ENCODE data around the gene PXDC1. TPM values are rescaled to one million over a fixed set of nuclear protein-coding genes. Genes with fewer than 3 reads are reported as not detected.
A peak's percentile ranks its signal among the peaks of the same experiment; 100 is the strongest.
"Not testable (repeated sequence)": the region's sequence is repeated elsewhere in the genome, so short reads cannot be mapped to it uniquely, and the experiment has no call there.

Gene PXDC1
- total RNA-seq, 4 donors from 2014 or later, result 73.5 to 102 (median 82.7) TPM

DNA sequence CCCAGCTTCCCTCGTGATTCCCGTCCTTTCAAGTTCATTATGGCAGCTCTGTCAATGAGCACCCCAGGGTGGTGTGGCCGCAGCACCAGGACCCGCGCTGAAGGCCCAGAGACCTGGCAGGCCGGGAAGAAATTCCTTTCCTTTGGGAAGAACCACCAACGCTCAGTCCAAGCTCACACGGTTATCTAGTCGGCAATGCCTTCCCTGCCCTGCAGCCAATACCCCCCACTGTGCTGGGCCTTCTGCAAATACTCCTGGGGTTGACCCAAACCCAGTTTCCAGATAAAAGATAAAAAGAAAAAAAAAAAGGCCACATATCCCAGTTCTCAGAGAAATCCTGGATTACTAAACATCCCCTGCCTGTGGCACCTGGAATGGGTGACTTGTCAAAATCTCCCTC, 28.7 kb downstream of the PXDC1 start:
- Histone ChIP-seq H3K4me3 (replicated peaks in 1 of 3) (no peak overlapping the region), H3K36me3 (peaks cover 37 to 44% of the 10 kb centered on the region in 2 donors), H3K27me3 (no peaks in the 10 kb centered on the region), H3K27ac (peak overlapping the region in 2 of 3 donors; percentile 22 to 24), H3K9me3 (no peaks in the 10 kb centered on the region), H3K4me1 (peaks cover 0 to 26% of the 10 kb centered on the region in 2 donors)
- TF ChIP-seq, protein P1, sequence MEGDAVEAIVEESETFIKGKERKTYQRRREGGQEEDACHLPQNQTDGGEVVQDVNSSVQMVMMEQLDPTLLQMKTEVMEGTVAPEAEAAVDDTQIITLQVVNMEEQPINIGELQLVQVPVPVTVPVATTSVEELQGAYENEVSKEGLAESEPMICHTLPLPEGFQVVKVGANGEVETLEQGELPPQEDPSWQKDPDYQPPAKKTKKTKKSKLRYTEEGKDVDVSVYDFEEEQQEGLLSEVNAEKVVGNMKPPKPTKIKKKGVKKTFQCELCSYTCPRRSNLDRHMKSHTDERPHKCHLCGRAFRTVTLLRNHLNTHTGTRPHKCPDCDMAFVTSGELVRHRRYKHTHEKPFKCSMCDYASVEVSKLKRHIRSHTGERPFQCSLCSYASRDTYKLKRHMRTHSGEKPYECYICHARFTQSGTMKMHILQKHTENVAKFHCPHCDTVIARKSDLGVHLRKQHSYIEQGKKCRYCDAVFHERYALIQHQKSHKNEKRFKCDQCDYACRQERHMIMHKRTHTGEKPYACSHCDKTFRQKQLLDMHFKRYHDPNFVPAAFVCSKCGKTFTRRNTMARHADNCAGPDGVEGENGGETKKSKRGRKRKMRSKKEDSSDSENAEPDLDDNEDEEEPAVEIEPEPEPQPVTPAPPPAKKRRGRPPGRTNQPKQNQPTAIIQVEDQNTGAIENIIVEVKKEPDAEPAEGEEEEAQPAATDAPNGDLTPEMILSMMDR (IDR thresholded peaks at IDR 0.05), result no peak
- TF ChIP-seq POLR2A (IDR thresholded peaks at IDR 0.05), result no peak
- 76 to 90% methylated on average over 9 of the region's 9 CpGs for WGBS, 2 donors
- DNase-seq, result no peak
- intact Hi-C loops (cut with DNase I), result no loop called here

GRCh38 chr6:3721810-3722621, 29.5 kb downstream of the PXDC1 start:
- Histone ChIP-seq H3K36me3 (peaks cover 29 to 37% of the 10 kb centered on the region in 2 donors), H3K27ac (peak overlapping the region in 1 of 3 donors; percentile 22)

DNA sequence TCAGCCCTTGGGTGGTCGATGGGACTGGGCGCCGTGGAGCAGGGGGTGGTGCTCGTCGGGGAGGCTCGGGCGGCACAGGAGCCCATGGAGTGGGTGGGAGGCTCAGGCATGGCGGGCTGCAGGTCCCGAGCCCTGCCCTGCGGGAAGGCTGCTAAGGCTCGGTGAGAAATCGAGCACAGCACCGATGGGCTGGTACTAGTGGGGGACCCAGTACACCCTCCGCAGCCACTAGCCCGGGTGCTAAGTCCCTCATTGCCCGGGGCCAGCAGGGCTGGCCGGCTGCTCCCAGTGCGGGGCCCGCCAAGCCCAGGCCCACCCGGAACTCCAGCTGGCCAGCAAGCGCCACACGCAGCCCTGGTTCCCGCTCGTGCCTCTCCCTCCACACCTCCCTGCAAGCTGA, 30.7 kb downstream of the PXDC1 start:
- H3K27me3 ChIP-seq; H3K9me3 ChIP-seq; H3K27ac ChIP-seq; H3K4me3 ChIP-seq (replicated peaks in 1 of 3); intact Hi-C loops (cut with DNase I); DNase-seq: not testable (repeated sequence)
- Histone ChIP-seq H3K36me3 (peaks cover 20 to 25% of the 10 kb centered on the region in 2 donors), H3K4me1 (peaks cover 0 to 17% of the 10 kb centered on the region in 2 donors)
- WGBS, 2 donors, result 95% methylated on average over 5 of the region's 24 CpGs; no CpG with 5 or more reads in 1 of the 2 donors

More at GRCh38 chr6:3721810-3722621, 29.5 kb downstream of the PXDC1 start:
- Histone ChIP-seq H3K4me3 (replicated peaks in 1 of 3) (no peak overlapping the region), H3K9me3 (no peaks in the 10 kb centered on the region), H3K4me1 (peaks cover 0 to 26% of the 10 kb centered on the region in 2 donors), H3K27me3 (no peaks in the 10 kb centered on the region)
- intact Hi-C loops (cut with DNase I), result no loop called here
- no peak for TF ChIP-seq POLR2A (IDR thresholded peaks at IDR 0.05)
- TF ChIP-seq, protein P1 (IDR thresholded peaks at IDR 0.05), result no peak
- 79 to 81% methylated on average over 11 of the region's 11 CpGs for WGBS, 2 donors
- DNase-seq, result no peak

DNA sequence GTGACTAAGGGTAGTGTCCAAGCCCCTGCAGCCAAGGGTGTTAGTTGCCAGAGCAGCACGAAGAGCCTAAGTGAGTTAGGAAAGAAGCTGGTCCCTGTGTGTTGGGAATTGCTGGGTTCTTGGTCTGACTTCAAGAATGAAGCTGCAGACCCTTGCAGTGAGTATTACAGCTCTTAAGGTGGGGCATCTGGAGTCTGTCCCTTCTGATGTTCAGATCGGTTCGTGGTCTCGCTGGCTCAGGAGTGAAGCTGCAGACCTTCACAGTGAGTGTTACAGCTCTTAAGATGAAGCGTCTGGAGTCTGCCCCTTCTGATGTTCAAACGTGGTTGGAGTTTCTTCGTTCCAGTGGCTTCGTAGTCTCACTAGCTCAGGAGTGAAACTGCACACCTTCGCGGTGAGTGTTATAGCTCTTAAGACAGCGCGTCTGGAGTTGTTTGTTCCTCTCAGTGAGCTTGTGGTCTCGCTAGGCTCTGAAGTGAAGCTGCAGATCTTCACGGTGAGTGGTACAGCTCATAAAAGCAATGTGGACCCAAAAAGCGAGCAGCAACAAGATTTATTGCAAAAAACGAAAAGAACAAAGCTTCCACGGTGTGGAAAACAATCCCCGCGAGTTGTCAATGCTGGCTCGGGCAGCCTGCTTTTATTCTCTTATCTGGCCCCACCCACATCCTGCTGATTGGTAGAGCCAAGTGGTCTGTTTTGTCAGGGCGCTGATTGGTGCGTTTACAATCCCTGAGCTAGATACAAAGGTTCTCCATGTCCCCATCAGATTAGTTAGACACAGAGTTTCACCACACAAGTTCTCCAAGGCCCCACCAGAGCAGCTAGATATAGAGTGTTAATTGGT, 31.8 kb downstream of the PXDC1 start:
- 40 to 55% methylated on average over 22 of the region's 22 CpGs for WGBS, 2 donors
- Histone ChIP-seq H3K36me3 (peaks cover 17 to 18% of the 10 kb centered on the region in 2 donors), H3K9me3 (no peaks in the 10 kb centered on the region), H3K4me3 (replicated peaks in 1 of 3) (no peak overlapping the region), H3K27me3 (no peaks in the 10 kb centered on the region), H3K27ac (no peak overlapping the region), H3K4me1 (peaks cover 0 to 10% of the 10 kb centered on the region in 2 donors)
- intact Hi-C loops (cut with DNase I), result no loop called here
- DNase-seq, result peak in 1 of 2 donors; percentile 27
- no peak for TF ChIP-seq POLR2A (IDR thresholded peaks at IDR 0.05)
- TF ChIP-seq, protein P1 (IDR thresholded peaks at IDR 0.05), result no peak

- Histone ChIP-seq H3K4me3 (replicated peaks in 1 of 3) (no peak overlapping the region), H3K36me3 (peaks cover 13 to 18% of the 10 kb centered on the region in 2 donors), H3K27me3 (no peaks in the 10 kb centered on the region), H3K4me1 (peaks cover under 1 to 5% of the 10 kb centered on the region in 2 donors), H3K9me3 (no peaks in the 10 kb centered on the region), H3K27ac (no peak overlapping the region)
- intact Hi-C loops (cut with DNase I), result no loop called here
- WGBS, 2 donors, result 95% methylated on average over 5 of the region's 5 CpGs
- no peak for DNase-seq
- no peak for TF ChIP-seq POLR2A (IDR thresholded peaks at IDR 0.05)
- TF ChIP-seq, protein P1 (IDR thresholded peaks at IDR 0.05), result no peak
Observed at GRCh38 chr6:3718407-3718806, 33.1 kb downstream of the PXDC1 start.

All from thyroid gland (tissue), 4 donors.